PFSK-1 (cell line): ENCODE measurements around the gene IFNA6.

ENCODE experiments used
- FOXP2 ChIP-seq: optimal IDR thresholded peaks from 2 replicates; pipeline ENCODE3; 2011; ENCODE audit warnings: borderline replicate concordance, control low read depth, inconsistent platforms; ENCODE audit not compliant: insufficient read depth; ENCODE audit errors: extremely low read length, extremely low read depth
- POLR2AphosphoS5 ChIP-seq: IDR thresholded peaks from 2 replicates; pipeline ENCODE4 v1.6.1; 2012; ENCODE audit warnings: low read depth, mild to moderate bottlenecking, control low read depth, low read length, moderate library complexity
- SIN3A ChIP-seq: IDR thresholded peaks from 2 replicates; pipeline ENCODE4 v1.6.1; 2012; ENCODE audit warnings: mild to moderate bottlenecking, low read length, moderate library complexity, borderline replicate concordance; ENCODE audit not compliant: insufficient read depth
- TAF1 ChIP-seq: IDR thresholded peaks from 2 replicates; pipeline ENCODE4 v1.6.1; 2012; ENCODE audit warnings: low read length, control low read depth, borderline replicate concordance; ENCODE audit not compliant: insufficient read depth
- TF ChIP-seq, protein P1 (sequence below), 2 experiments: IDR thresholded peaks; 2 replicates each; pipeline versions ENCODE4 v1.6.1 to v1.8.0; 2011 to 2012; ENCODE audit warnings: low read depth in 2 of 2, low read length in 2 of 2, control low read depth in 1 of 2, inconsistent platforms in 1 of 2, mild to moderate bottlenecking in 1 of 2, moderate library complexity in 1 of 2; ENCODE audit not compliant: insufficient read depth in 1 of 2

DNA sequence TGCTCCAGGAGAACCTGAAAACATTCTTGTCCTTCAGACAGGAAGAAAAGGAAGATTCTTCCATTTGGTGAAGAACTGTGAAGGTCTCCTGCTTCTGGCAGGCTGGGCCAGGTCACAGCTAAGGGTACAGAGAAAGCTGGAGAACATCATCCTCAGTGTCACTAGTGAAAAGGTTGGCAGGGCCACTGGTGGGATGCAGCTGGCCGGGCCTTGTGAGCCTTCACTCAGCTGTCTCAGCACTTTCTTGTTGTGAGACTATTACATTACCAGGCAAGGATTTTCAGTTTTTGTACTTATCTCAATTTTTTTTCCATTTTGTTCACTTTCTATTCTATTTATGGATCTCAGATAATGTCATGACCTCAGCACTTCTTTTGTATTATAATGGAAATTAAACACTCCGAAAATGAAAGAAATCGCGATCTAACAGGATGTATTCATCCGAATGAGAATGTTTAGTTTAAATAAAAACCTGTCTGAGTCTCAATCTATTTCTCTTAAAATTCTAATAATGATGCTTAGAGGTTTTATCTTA, 48.3 kb upstream of the IFNA6 start:
- TF ChIP-seq POLR2AphosphoS5 (no peak), TAF1 (no peak), FOXP2 (no peak), SIN3A (no peak)
- TF ChIP-seq, protein P1, sequence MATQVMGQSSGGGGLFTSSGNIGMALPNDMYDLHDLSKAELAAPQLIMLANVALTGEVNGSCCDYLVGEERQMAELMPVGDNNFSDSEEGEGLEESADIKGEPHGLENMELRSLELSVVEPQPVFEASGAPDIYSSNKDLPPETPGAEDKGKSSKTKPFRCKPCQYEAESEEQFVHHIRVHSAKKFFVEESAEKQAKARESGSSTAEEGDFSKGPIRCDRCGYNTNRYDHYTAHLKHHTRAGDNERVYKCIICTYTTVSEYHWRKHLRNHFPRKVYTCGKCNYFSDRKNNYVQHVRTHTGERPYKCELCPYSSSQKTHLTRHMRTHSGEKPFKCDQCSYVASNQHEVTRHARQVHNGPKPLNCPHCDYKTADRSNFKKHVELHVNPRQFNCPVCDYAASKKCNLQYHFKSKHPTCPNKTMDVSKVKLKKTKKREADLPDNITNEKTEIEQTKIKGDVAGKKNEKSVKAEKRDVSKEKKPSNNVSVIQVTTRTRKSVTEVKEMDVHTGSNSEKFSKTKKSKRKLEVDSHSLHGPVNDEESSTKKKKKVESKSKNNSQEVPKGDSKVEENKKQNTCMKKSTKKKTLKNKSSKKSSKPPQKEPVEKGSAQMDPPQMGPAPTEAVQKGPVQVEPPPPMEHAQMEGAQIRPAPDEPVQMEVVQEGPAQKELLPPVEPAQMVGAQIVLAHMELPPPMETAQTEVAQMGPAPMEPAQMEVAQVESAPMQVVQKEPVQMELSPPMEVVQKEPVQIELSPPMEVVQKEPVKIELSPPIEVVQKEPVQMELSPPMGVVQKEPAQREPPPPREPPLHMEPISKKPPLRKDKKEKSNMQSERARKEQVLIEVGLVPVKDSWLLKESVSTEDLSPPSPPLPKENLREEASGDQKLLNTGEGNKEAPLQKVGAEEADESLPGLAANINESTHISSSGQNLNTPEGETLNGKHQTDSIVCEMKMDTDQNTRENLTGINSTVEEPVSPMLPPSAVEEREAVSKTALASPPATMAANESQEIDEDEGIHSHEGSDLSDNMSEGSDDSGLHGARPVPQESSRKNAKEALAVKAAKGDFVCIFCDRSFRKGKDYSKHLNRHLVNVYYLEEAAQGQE (IDR thresholded peaks at IDR 0.05; ENCODE audit: insufficient read depth in 1 of 2, low read depth in 2 of 2, low read length in 2 of 2): no peak
